Measurements from ENCODE around the gene MBOAT1.

GRCh38 chr6:20217891-20218290 is 5.6 kb upstream of the MBOAT1 start:
- no peak for TF ChIP-seq EP300 (conservative IDR thresholded peaks at IDR 0.05; ENCODE audit: poor library complexity, severe bottlenecking)
- TF ChIP-seq POLR2AphosphoS5 (IDR thresholded peaks at IDR 0.05) = no peak
- no peak for TF ChIP-seq CTCF (IDR thresholded peaks at IDR 0.05; ENCODE audit: poor library complexity, severe bottlenecking)
- no peak for TF ChIP-seq MXI1 (conservative IDR thresholded peaks at IDR 0.05; ENCODE audit: poor library complexity, severe bottlenecking)
- no peak for TF ChIP-seq EZH2 (IDR thresholded peaks at IDR 0.05; ENCODE audit: borderline replicate concordance, insufficient read depth, low read length, poor library complexity, severe bottlenecking)
- no peak for TF ChIP-seq RAD21 (conservative IDR thresholded peaks at IDR 0.05)
- no peak for TF ChIP-seq SMC3 (conservative IDR thresholded peaks at IDR 0.05; ENCODE audit: poor library complexity)
- no peak for TF ChIP-seq REST (IDR thresholded peaks at IDR 0.05; ENCODE audit: borderline replicate concordance)
